Activated CD8-positive, alpha-beta memory T cell treated with anti-CD3 and anti-CD28 coated beads, Interleukin-2, amount 10 ng/mL, durations not matched to agents 7 days and 5 days (primary cell): Measurements from ENCODE around the gene ZBTB46. TPM values are rescaled to one million over a fixed set of nuclear protein-coding genes. Genes with fewer than 3 reads are reported as not detected.
"Not testable (repeated sequence)": the region's sequence is repeated elsewhere in the genome, so short reads cannot be mapped to it uniquely, and the experiment has no call there.

ENCODE experiments used
- ATAC-seq: fragments of 150-1000 bp; cut with Tn5 transposase; one replicate; pipeline ENCODE4 v1.10.0; 2021; ENCODE audit warnings: moderate library complexity
- CTCF ChIA-PET: fragments of 350-600 bp; sonication (Branson Sonifier 250); formaldehyde crosslinking; loops from one replicate; lab custom pipeline; 2021; ENCODE audit warnings: antibody characterized with exemption; lab: Charles Lee
- DNase-seq: peaks from one replicate; pipeline ENCODE4 v3.0.0-alpha.2; 2020
- H3K27ac Mint-ChIP-seq: one replicate; pipeline ENCODE4 v1.8.0; 2021; ENCODE audit warnings: mild to moderate bottlenecking, mixed read lengths
- H3K27me3 Mint-ChIP-seq: one replicate; pipeline ENCODE4 v1.8.0; 2021; ENCODE audit warnings: mixed read lengths
- H3K36me3 Mint-ChIP-seq: one replicate; pipeline ENCODE4 v1.8.0; 2021; ENCODE audit warnings: mild to moderate bottlenecking, mixed read lengths
- H3K4me1 Mint-ChIP-seq: one replicate; pipeline ENCODE4 v1.8.0; 2021; ENCODE audit warnings: mixed read lengths
- H3K4me3 Mint-ChIP-seq: one replicate; pipeline ENCODE4 v1.8.0; 2021; ENCODE audit warnings: mild to moderate bottlenecking, moderate library complexity, mixed read lengths
- H3K9me3 Mint-ChIP-seq: one replicate; pipeline ENCODE4 v1.8.0; 2022; ENCODE audit warnings: low read depth, mixed read lengths
- total RNA-seq, 2 experiments: library from RNA; stranded (reverse); gene quantifications; one replicate each; pipeline ENCODE4 v1.2.3, GENCODE V29; 2021

Gene ZBTB46
- total RNA-seq, 2 experiments from 2014 or later: 0.15 to 0.84 TPM

GRCh38 chr20:63735859-63736718 is 95.0 kb downstream of the ZBTB46 start, which contains the start of gene LIME1:
Gene LIME1, plus strand, starts transcription at chr20:63736664. Its CDS starts 886 bp downstream, at chr20:63737550.
- CTCF ChIA-PET: interaction anchor here (0.9 to 3.4 kb wide), 16 partner anchors 9 to 342 kb away, joined by 3 to 27 read pairs (median 4); partner anchors contain the start of genes ARFRP1, PTK6, RTEL1 and TPD52L2
- ATAC-seq: peak; percentile 43
- DNase-seq: peak; percentile 92
- Mint-ChIP-seq H3K4me1 (peaks cover 29% of the 10 kb centered on the region), H3K9me3 (no peaks in the 10 kb centered on the region), H3K27me3 (no peaks in the 10 kb centered on the region), H3K4me3 (peak within 1 kb of the TSS; percentile 80), H3K36me3 (peaks cover 8% of the 10 kb centered on the region), H3K27ac (peak within 1 kb of the TSS; percentile 90)

- Mint-ChIP-seq H3K9me3 (no peaks in the 10 kb centered on the region), H3K27me3 (no peaks in the 10 kb centered on the region), H3K27ac (no peak overlapping the region), H3K36me3 (peaks cover 10% of the 10 kb centered on the region), H3K4me1 (peaks cover 29% of the 10 kb centered on the region), H3K4me3 (no peak overlapping the region)
- ATAC-seq: no peak
- CTCF ChIA-PET: interaction anchor here (1.0 to 3.4 kb wide), 7 partner anchors 16 to 303 kb away, joined by 3 to 27 read pairs (median 6); partner anchors contain the start of genes ARFRP1, TPD52L2 and ZGPAT
- peak; percentile 42 for DNase-seq
These were observed 95.9 kb downstream of the ZBTB46 start for GRCh38 chr20:63734946-63735858.

GRCh38 chr20:63734111-63734945 is 96.7 kb downstream of the ZBTB46 start:
- CTCF ChIA-PET: interaction anchor here (2.3 kb wide), 1 partner anchor 93 kb away, joined by 5 read pairs; no protein-coding TSS in a partner anchor
- no peaks in the 10 kb centered on the region for H3K27me3 Mint-ChIP-seq

GRCh38 chr20:63733579-63734081 is 97.4 kb downstream of the ZBTB46 start:
- no peaks in the 10 kb centered on the region for H3K9me3 Mint-ChIP-seq
- ATAC-seq (no peak), DNase-seq (no peak)
- H3K27ac Mint-ChIP-seq: peak overlapping the region; percentile 41
- CTCF ChIA-PET: no interaction called here
- H3K4me3 Mint-ChIP-seq: no peak overlapping the region
- peaks cover 18% of the 10 kb centered on the region for H3K36me3 Mint-ChIP-seq
- no peaks in the 10 kb centered on the region for H3K27me3 Mint-ChIP-seq
- peaks cover 29% of the 10 kb centered on the region for H3K4me1 Mint-ChIP-seq

More at GRCh38 chr20:63734111-63734945, 96.7 kb downstream of the ZBTB46 start:
- Mint-ChIP-seq H3K4me1 (peaks cover 29% of the 10 kb centered on the region), H3K36me3 (peaks cover 16% of the 10 kb centered on the region), H3K27ac (peak overlapping the region; percentile 41), H3K4me3 (no peak overlapping the region), H3K9me3 (no peaks in the 10 kb centered on the region)
- DNase-seq: peak; percentile 40
- no peak for ATAC-seq

GRCh38 chr20:63733117-63733516 is 97.9 kb downstream of the ZBTB46 start:
- H3K9me3 Mint-ChIP-seq: no peaks in the 10 kb centered on the region
- no peak overlapping the region for H3K4me3 Mint-ChIP-seq
- no peak overlapping the region for H3K27ac Mint-ChIP-seq
- H3K4me1 Mint-ChIP-seq: peaks cover 26% of the 10 kb centered on the region
- H3K36me3 Mint-ChIP-seq: peaks cover 22% of the 10 kb centered on the region
- CTCF ChIA-PET: no interaction called here
- DNase-seq (no peak), ATAC-seq (no peak)
- no peaks in the 10 kb centered on the region for H3K27me3 Mint-ChIP-seq

- Mint-ChIP-seq H3K4me1 (peaks cover 30% of the 10 kb centered on the region), H3K27ac (no peak overlapping the region), H3K36me3 (peaks cover 26% of the 10 kb centered on the region), H3K27me3 (no peaks in the 10 kb centered on the region), H3K9me3 (no peaks in the 10 kb centered on the region), H3K4me3 (no peak overlapping the region)
- ATAC-seq (no peak), DNase-seq (no peak)
- CTCF ChIA-PET: no interaction called here
These were observed 98.7 kb downstream of the ZBTB46 start for GRCh38 chr20:63732118-63733095.

- CTCF ChIA-PET: interaction anchor here (1.0 kb wide), 1 partner anchor 133 kb away, joined by 3 read pairs; the partner anchor contains the start of gene TPD52L2
- Mint-ChIP-seq H3K4me1 (peaks cover 33% of the 10 kb centered on the region), H3K27ac (no peak overlapping the region)
These were observed 99.7 kb downstream of the ZBTB46 start for GRCh38 chr20:63731410-63731809.

GRCh38 chr20:63730189-63730733 is 100.8 kb downstream of the ZBTB46 start:
- not testable (repeated sequence) for H3K4me3 Mint-ChIP-seq, H3K27ac Mint-ChIP-seq, H3K9me3 Mint-ChIP-seq, ATAC-seq, H3K27me3 Mint-ChIP-seq
- peaks cover 43% of the 10 kb centered on the region for H3K36me3 Mint-ChIP-seq
- peak; percentile 43 for DNase-seq
- H3K4me1 Mint-ChIP-seq: peaks cover 23% of the 10 kb centered on the region
- CTCF ChIA-PET: interaction anchor here (0.7 to 1.0 kb wide), 3 partner anchors 13 to 134 kb away, joined by 3 to 5 read pairs (median 3); partner anchors contain the start of genes ARFRP1, TPD52L2 and ZGPAT

More at GRCh38 chr20:63731410-63731809, 99.7 kb downstream of the ZBTB46 start:
- Mint-ChIP-seq H3K36me3 (peaks cover 34% of the 10 kb centered on the region), H3K4me3 (no peak overlapping the region), H3K9me3 (no peaks in the 10 kb centered on the region), H3K27me3 (no peaks in the 10 kb centered on the region)
- ATAC-seq (no peak), DNase-seq (no peak)

GRCh38 chr20:63722967-63723622 is 108.0 kb downstream of the ZBTB46 start:
- CTCF ChIA-PET: interaction anchor here (0.9 kb wide), 2 partner anchors 9 to 28 kb away, joined by 4 to 5 read pairs; no protein-coding TSS in a partner anchor
- not testable (repeated sequence) for ATAC-seq, H3K27me3 Mint-ChIP-seq, H3K4me3 Mint-ChIP-seq, H3K27ac Mint-ChIP-seq, DNase-seq
- Mint-ChIP-seq H3K36me3 (peaks cover 70% of the 10 kb centered on the region), H3K4me1 (peaks cover 43% of the 10 kb centered on the region), H3K9me3 (peaks cover 15% of the 10 kb centered on the region)

- H3K4me3 Mint-ChIP-seq: no peak overlapping the region
- no peak overlapping the region for H3K27ac Mint-ChIP-seq
- no peaks in the 10 kb centered on the region for H3K27me3 Mint-ChIP-seq
- CTCF ChIA-PET: interaction anchor here (0.7 to 1.4 kb wide), 5 partner anchors 10 to 181 kb away, joined by 3 to 4 read pairs (median 3); no protein-coding TSS in a partner anchor
- H3K36me3 Mint-ChIP-seq: peaks cover 76% of the 10 kb centered on the region
- no peak for DNase-seq
- peaks cover 14% of the 10 kb centered on the region for H3K9me3 Mint-ChIP-seq
- peaks cover 42% of the 10 kb centered on the region for H3K4me1 Mint-ChIP-seq
- no peak for ATAC-seq
These were observed 112.1 kb downstream of the ZBTB46 start for GRCh38 chr20:63718996-63719395.
